CD4-positive, alpha-beta T cell treated with Interleukin-15 for 4 hours (primary cell): Measurements from ENCODE around the gene GPR34.
"Not testable (repeated sequence)": the region's sequence is repeated elsewhere in the genome, so short reads cannot be mapped to it uniquely, and the experiment has no call there.

Experiments
- DNase-seq: peaks from one replicate; pipeline ENCODE4 v3.0.0-alpha.2; 2020; ENCODE audit warnings: low spot score

GPR34 gene

DNA sequence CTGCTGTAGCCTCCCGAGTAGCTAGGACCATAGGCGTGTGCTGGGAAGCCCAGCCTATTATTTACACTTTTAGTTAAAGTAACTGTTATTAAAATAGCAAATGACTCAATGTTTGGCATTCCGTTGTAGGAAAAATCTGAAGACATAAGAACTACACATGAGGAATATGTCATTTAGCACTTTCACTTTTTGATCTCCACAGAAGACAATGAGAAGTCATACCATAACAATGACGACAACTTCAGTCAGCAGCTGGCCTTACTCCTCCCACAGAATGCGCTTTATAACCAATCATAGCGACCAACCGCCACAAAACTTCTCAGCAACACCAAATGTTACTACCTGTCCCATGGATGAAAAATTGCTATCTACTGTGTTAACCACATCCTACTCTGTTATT lies 6.7 kb downstream of the GPR34 start:
- peak; percentile 4 for DNase-seq

DNA sequence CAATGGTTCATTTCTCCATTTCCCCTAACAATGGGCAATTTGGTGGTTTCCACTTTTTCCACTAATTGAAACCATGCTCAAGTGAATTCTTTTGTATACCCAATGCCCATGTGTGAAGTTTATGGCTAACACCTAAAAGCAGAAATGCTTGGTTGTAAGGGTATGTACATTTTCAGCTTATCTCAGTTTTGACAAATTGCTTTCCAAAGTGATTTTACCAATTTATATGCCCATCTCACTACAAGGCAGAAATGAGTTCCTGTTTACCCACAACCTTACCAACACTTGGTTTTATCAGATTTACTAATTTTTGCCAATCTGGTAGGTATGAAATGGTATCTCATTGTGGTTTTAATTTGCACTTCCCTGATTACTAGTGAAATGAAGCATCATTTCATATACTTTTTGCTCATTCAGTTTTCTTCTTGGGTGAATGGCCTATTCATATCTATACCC lies 14.8 kb downstream of the GPR34 start:
- no peak for DNase-seq

DNA sequence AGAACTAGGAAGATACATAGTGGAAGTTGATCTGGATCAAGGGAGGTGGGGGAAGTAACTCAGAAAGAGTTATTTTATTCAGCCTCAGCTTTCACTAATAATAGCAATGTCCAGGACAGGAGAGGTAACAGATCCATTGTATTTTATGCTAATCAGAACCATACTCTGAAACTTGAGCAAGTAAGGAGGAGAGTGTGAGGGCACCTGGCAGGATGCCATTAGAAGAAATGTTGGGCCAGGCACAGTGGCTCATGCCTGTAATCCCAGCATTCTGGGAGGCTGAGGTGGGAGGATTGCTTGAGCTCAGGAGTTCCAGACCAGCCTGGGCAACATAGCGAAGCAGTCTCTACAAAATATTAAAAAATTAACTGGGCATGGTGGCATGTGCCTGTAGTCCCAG lies 16.3 kb downstream of the GPR34 start:
- no peak for DNase-seq

DNA sequence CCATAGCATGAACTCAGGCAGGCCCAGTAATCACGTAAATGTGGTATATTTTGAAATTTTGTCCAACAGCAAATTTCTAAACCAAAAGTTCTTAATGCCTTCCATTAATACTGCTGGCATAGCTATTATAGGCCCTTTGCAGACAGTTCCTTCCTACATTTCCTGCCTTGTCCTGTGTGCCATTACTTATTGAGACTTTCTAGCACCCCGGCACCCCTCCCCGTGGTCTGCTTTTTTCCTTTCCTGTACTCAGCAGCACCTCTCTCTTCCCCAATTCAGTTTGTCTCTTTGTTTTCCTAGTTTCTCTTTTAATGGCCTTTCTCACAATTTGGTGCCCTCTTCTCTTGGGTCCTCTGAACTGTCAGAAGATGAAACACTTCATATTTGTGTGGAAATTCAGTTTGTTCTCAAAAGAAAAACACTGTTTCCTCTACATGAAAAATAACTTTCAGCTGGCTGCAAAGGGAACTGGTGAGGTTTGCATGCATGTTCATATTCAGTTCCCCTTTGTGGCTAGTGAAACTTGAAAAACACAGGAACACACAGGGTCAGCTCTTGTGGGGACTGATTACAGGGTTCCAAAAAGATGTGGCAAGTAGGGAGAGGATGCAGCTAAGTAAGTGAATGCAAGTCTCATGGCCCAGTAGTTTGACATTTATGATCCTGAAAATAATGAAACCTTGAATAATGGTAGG lies 17.1 kb downstream of the GPR34 start:
- DNase-seq, result no peak

DNA sequence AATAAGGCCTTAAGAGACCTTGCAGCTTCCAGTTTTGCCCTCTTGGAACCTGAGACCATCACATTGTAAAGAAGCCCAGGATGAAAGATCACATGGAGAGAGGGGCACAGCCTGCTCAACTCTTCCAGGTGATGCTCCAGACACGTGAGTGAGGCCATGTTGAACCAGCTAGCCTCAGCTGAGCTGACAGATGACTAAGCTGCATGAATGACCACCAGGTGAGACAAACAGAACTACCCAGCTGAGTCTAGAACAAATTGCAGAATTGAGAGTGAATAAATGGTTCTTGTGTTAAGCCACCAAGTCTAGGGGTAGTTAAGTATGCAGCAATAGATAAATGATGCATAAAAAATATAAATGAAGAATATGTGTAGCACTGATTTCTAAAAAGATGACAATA lies 18.4 kb downstream of the GPR34 start:
- no peak for DNase-seq

DNA sequence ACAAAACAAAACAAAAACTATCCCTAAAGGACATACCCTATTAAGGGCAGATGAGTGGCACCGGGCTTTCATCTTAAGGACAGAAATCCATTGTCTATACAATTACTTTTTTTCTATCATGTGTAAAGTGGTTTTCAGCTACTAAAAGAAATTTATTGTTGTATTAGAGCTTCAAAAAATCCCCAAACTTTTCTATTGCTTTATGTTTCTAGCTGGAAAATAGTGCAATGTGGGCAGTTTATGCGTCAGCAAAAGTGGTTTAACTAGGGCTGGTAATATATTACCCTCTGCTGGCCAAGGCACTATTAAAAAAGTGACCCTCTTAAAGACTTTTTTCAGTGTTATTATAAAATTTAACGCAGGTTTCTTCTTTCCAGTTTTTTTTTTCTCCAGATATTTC lies 19.7 kb downstream of the GPR34 start:
- DNase-seq, result no peak

DNA sequence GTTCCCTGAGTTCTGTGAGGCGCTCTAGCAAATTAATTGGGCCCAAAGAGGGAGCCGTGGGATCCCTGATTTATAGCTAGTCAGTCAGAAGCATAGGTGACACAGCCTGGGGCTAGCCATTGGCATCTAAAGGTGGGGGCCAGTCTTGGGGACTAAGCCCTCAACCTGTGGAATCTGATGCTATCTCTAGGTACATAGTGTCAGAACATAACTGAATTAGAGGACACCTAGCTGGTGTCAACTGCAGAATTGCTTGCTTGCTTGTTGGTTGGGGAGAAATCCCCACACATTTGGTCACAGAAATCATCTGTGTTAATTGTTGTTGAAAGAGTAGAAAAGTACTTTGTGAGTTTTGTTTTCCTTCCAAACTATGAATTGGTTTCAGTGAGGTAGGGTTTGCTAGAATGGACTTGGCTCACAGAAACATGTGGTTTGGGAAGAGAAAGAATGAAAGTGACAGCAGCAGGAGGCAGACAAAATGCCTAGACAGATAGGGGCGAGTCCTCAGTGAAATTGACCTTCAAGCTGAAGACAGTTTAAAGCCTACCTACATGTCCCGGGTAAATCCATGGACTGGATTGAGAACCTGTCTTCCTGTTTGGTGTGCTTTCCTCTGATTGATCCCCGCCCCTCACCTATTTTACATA lies 22.4 kb downstream of the GPR34 start:
- no peak for DNase-seq

DNA sequence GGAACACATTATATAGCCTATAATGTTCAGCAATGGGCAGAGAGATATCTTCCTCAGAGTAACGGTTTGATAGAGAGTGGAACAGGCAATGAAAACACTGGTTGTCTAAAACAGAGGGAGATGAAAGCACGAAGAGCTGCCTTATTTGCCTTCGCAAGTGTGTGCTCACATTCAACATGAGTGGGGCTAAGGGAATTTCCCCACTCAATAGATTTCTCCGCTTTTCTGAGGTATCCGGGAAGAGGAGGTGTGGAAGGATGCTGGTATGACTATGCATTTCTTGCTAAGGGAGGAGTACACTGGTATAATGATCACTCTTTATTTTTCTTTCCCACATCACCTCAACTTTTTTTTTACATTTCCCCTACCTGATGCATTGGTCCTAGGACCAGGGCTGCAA lies 27.4 kb downstream of the GPR34 start:
- DNase-seq, result no peak

DNA sequence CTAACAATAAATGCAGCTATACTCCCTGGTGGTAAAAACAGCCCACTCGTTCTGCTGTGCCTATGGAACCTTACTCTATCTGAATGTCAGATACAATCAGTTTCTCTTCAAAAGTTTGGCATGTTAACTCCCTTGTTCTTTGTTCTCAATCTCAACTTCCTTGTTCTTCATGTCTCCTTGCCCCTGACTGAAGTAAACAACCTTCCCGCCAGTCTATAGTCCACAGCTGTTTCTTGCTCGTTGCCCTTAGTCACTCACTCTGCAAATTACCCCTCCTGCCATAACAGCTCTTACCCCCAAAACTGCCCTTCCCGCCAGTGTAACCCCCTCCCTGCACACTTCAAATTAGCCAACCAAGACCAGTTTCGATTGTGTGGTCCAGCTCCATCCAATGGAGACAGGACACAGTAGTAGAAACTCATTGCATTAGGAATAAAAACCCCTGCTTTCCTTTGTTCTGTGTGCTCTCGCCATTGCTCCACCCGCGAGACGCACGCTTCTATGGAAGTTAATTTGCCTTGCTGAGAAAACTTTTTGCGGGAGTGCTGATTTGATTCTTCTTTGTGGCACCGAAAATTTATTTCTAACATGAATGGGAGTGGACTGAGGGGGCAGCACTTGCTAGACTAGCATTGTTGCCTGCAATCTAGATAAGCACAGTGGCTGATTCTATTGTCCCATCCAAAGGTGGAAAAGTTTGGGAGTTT lies 28.1 kb downstream of the GPR34 start:
- no peak for DNase-seq

DNA sequence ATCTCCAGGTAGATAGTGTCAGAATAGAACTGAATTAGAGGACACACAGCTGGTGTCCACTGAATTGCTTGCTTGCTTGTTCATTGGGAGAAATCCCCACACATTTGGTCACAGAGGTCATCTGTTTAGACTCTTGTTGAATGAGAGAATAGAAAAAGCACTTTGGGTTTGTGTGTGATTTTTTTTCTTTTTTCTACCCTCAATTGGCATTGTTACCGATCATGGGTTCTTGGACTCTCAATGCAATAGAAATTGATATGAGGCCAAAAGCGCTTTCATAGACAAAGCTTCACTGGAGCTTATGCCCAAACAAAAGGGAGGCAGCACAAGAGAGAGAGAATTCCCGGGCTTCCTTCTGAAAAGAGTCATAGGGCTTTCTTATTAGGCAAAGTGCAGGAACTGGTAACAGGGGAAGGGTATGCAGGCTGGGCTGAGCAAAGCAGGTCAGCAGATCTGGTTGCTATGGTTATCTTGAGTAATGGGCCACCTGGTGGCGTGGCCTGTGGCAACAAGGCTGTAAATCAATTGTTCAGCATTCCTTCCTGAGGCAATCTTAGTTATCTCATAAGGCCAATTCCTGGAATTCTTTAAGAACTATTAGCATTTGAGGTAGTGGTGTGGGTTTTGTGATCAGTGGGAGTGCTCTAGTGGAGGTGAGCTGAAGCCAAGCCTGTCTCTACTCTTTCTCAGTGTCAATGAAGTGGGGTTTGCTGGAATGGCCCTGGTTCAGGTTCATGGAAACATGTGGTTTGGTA lies 29.9 kb downstream of the GPR34 start:
- no peak for DNase-seq

DNA sequence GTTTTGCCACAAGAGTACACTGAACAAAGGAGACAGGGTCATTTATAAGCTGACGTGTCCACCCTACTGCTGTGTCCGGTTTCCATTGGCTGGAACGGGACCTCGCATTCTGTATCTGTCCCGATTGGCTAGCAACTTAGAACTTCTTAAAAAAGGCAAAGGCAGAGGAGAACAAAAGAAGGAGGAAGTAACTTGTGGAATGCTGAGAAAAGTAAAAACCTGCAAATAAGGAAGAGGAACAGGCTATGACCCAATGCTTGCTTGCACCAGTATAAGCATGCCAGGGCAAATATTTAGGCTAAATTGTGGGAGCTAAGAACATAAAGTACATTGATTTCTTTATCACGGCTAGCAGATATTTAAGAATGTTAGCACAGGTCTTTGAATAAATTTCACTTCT lies 30.8 kb downstream of the GPR34 start:
- DNase-seq, result not testable (repeated sequence)

DNA sequence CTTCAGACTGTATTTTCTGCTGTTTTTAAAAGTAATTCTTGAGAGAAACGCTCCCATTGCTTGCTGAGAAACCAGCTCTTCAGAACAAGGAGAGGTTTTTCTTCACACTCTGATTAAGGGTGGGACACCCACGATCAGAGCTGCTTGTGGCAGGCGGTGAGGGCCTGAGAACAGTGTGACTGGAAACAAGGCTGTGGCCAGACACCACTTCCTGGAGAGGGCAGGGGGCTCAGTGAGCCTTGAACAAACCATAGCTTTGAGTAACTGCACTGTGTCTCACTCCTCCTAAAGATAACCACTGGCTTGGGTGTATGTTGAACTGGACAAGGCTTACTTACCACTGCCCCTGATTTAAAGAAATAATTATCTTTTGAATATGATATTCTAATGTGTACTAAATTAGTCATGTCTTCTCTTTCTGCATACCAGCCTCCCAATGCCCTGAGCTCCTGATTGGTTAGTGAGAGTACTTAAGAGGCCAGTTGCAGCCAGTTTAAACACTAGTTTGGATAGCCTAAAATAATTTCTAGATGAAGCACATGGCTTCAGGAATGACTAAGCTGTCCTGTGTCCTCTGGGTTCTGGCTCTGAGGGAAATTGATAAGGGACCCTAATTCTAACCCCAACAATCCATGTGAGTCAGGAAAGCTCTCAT lies 31.5 kb downstream of the GPR34 start:
- DNase-seq, result peak; percentile 52

DNA sequence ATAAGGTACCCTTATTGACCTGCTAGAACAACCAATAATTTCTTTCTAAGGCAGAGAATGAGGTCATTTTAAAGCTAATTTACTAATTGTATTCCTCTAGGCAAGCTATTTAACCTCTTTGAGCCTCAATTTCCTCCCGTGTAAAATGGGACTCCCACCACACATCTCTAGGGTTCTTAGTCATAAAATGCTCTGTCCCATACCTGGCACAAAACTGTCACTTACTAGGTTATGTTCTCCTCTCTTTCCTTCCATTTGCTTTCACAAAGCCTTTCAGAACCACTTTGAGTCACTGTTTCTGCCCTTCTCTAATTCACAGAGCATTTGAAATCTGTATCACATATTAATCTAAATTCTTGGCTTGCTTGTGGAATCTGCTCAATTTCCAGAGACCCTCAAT lies 32.8 kb downstream of the GPR34 start:
- DNase-seq, result no peak

DNA sequence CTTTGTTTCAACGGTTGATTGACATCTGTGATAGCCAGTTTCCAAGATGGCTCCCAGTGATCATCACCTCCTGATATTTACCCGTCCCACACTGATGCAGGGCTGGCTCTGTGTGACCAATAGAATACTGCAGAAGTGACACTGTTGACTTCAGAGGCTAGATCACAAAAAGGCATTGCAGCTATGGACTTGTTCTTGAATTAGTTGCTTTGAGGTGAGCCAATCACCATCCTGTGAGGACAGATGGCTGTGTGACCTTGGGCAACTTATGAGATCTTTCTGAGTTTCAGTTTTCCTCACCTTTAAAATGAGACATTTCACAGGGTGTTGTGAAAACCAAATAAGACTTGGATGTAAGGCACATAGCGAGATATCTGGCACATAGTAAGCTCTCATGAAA lies 33.4 kb downstream of the GPR34 start:
- no peak for DNase-seq

DNA sequence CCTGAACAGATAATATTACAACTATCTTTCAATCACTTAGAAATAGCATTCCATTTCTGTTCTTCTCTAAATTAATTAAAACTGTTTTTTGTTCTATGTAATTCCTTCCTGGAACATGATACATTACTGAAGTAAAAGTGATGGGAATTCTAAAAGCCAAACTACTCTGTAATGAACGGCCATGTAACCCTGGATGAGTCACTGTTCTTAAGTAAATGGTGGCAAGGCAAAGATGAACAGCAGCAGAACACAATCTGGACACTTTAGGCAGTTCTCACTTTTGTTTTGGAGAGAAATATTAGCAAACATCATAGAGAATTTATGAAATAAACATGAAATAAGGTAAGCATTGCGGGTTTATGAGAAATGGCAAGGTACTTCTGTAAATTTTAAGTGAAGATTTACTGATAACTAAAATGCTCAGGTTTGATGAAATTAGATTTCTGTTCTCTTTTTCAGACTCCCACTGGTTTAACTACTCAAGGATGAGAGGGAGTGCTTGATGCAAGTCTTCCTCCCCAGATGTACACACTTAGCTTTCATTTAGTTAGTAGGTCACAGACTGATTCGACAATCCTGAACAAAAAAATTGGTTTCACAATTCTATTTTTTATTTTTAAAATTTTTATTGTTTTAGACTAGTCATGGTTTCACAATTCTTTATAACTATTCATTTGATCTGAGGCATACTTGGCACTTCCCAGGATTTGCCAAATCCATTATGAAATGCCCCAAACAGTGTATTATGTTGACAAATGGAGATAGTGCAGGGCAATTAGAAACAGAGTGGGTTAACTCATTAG lies 34.2 kb downstream of the GPR34 start:
- DNase-seq, result no peak

DNA sequence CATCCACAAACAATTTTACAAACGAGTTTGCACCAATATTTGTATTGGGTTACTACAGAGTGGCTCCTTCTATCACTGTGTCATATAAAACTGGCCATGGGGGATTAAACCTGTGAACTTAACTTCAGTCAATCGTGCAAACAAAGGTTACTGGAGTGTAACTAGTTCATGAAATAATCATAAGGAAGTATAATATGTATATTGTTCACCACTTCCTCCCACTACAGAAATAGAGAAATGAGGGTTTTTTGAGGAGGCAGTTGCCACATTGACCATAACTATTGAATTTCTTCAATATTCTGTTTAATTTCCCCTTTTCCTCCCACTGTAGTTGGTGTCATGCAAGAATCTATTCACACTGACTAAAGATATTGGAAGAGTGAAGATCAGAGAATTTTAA lies 35.1 kb downstream of the GPR34 start, which contains the start of gene GPR82:
Gene GPR82, plus strand, starts transcription at position 356 of the 400 bp plus-strand sequence. CDS start 2,846 bp downstream, outside the sequence.
- no peak for DNase-seq

DNA sequence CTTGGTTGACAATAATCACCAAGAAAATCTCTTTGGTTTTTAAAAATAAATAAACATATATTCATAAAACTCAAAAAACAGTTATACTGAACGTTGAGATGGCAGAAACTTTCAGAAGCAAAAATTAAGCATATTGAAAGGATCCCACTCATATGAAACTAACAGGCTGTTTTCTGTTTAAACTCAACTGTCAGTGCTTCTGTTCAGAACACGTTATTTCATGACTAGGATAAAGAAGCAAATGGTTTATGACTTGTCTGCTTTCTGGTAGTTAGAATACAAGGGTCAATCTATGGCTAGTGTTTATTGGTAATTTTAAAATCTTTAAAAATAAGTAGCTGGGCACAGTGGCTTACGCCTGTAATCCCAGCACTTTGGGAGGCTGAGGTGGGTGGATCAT lies 39.4 kb downstream of the GPR34 start:
- no peak for DNase-seq

DNA sequence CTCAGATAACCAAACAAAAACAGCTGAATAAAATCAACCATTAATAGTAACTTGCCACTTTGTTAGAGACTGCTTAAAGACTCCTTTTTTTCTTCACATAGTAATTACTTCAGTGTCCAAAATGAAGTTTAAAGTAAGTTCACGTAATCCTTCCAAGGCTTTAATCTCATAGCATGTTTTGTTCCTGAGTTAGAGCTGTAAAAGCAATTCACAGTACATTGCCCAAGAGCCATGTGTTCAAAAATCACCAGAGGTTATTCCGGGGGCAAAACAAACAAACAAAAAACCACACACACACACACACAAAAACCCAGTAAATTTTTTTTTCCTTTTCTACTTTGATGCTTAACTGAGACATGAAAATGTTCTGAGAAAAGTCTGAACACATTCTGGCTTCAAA lies 41.3 kb downstream of the GPR34 start:
- DNase-seq, result no peak

DNA sequence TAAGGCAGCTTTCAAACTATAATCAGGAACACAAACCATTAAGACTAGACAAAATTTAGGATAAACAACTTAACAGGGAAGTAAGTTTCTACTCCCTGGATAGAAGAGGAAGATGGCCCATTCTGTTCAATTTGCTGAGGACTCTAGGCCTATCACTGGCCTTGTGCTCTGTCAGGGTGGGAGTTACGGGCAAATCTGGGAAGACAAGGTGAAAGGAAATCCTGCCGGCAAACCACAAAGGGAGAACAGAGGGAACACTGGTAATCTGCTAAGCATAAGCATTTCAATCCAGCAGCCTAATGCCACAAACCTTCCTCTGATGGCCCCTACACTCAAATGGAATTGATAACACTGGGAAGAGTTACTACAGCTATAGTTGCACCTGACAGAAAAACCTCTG lies 43.5 kb downstream of the GPR34 start:
- DNase-seq, result no peak

DNA sequence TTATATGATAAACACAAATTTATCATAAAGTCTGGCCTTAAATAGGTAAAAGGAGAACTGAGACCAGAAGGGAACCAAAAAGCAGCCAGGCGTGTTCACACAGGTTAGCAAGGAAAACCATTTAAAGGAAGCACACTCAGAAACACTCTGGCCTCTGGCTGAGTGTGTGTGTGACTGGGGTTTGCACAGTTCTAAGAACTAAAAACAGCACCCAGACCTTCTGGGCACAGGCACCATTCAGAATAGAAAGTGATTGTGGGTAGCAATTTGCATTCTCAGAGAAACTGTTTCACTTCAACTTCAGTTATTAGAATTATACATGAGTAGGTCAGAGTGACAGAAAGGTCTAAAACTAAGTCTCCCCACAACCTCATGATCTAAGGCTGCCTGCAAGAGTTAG lies 45.2 kb downstream of the GPR34 start:
- DNase-seq, result peak; percentile 26

DNA sequence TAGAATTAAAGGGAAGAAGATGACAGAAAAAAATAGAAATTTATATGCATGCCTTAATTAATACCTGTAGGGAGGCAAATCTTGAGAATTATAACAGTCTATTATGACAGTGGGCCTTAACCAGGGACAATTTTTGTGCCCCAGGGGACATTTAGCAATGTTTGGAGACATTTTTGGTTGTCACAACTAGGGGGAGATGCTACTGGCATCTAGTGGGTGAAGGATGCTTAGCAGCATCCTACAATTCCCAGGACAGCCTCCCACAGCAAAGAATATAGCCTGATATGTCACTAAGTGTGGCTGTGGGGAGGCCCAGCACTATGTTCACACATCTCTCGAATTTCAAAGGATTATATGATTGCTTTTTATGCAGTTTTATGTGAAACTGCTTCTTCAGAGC lies 45.8 kb downstream of the GPR34 start:
- no peak for DNase-seq
